ENCODE results near the gene PRAMEF1. TPM values are rescaled to one million over a fixed set of nuclear protein-coding genes. Genes with fewer than 3 reads are reported as not detected.
"Not testable (repeated sequence)": the region's sequence is repeated elsewhere in the genome, so short reads cannot be mapped to it uniquely, and the experiment has no call there.

Gene PRAMEF1
- total RNA-seq, 1 donor from 2014 or later: not detected

DNA sequence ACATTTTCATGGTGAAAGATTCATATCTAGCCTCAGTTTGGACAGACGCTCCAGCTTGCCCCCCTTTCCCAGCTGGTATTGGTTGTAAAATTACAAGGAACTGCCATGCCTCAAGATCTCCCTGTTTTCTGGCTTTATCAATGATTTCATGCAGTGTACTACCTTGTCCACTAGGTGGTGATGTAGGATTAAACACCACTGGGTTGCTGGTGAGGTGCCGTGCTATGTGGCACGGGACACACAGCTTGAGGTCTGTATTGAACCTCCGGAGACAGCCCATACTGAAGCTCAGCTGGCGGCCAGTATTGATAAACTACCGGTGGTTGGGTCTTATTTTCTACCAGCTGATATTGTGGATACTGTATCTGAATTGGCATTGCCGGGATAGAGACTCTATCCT is 7.4 kb upstream of the PRAMEF1 start:
- H3K4me3 Mint-ChIP-seq; H3K27ac Mint-ChIP-seq; DNase-seq (ENCODE audit: low spot score); intact Hi-C loops (cut with micrococcal nuclease); H3K36me3 Mint-ChIP-seq (ENCODE audit: low read depth); H3K4me1 Mint-ChIP-seq (ENCODE audit: low read depth); H3K27me3 Mint-ChIP-seq (ENCODE audit: insufficient read depth): not testable (repeated sequence)
- H3K9me3 Mint-ChIP-seq: peaks cover 27% of the 10 kb centered on the region

DNA sequence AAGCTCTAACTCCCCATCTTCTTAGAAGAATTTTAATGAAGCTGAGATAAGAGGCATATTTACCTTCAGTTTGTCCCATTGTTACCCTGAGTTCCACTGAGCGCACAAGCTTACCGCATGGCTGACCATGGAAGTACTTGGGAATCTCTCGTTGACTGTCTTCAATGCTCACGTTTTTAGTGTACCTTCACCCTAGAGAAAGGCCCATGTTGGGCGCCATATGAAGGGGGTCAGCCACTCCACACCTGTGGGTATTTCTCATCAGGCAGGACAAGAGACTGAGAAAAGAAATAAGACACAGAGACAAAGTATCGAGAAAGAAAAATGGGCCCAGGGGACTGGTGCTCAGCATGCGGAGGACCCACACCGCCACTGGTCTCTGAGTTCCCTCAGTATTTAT is 6.5 kb upstream of the PRAMEF1 start:
- H3K4me1 Mint-ChIP-seq (ENCODE audit: low read depth); DNase-seq (ENCODE audit: low spot score): not testable (repeated sequence)

DNA sequence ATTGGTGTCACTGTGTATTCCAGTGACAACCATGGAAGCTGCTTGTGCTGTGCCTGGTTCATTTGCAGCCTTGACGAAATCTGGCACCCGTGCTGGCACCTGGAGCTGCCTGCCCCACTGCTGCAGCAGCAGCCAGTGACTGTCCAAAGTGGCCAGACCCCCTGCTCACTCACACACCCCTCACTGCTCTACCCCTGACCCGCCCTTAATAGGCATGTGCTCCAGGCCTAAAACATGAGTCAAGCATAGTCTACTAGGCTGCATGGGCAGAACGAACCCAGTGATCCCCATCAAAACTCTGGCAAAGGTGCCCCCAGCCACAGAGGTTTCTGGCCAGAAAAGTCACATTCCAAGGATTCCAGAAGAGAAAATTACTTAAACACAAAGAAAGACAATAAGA is 7.7 kb downstream of the PRAMEF1 start:
- H3K36me3 Mint-ChIP-seq (ENCODE audit: low read depth): no peaks in the 10 kb centered on the region
- no peak for DNase-seq (ENCODE audit: low spot score)
- intact Hi-C loops (cut with micrococcal nuclease): no loop called here
- no peak overlapping the region for H3K27ac Mint-ChIP-seq
- H3K9me3 Mint-ChIP-seq: no peaks in the 10 kb centered on the region
- H3K4me3 Mint-ChIP-seq: no peak overlapping the region
- H3K4me1 Mint-ChIP-seq (ENCODE audit: low read depth): no peaks in the 10 kb centered on the region
- peaks cover 3% of the 10 kb centered on the region for H3K27me3 Mint-ChIP-seq (ENCODE audit: insufficient read depth)

More for the DNA sequence above, 6.5 kb upstream of the PRAMEF1 start:
- H3K4me3 Mint-ChIP-seq; intact Hi-C loops (cut with micrococcal nuclease); H3K27me3 Mint-ChIP-seq (ENCODE audit: insufficient read depth); H3K36me3 Mint-ChIP-seq (ENCODE audit: low read depth); H3K27ac Mint-ChIP-seq: not testable (repeated sequence)
- H3K9me3 Mint-ChIP-seq: peaks cover 27% of the 10 kb centered on the region

DNA sequence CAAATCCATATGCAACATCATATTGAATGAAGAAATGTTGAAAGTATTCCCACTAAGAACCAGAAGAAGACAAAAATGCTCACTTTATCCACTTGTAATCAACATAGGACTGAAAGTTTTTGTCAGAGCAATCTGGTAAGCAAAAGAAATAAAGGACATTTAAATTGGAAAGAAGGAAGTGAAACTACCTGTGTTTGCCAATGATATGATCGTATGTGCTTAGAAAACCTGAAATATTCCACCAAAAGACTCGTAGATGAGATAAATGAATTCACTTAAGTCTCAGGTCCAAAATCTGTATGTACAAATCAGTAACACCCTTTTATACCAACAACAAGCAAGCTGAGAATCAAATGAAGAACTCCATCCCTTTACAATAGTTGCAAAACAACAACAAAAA is 8.5 kb downstream of the PRAMEF1 start:
- intact Hi-C loops (cut with micrococcal nuclease): no loop called here
- H3K4me1 Mint-ChIP-seq (ENCODE audit: low read depth): no peaks in the 10 kb centered on the region
- H3K9me3 Mint-ChIP-seq: peaks cover 4% of the 10 kb centered on the region

DNA sequence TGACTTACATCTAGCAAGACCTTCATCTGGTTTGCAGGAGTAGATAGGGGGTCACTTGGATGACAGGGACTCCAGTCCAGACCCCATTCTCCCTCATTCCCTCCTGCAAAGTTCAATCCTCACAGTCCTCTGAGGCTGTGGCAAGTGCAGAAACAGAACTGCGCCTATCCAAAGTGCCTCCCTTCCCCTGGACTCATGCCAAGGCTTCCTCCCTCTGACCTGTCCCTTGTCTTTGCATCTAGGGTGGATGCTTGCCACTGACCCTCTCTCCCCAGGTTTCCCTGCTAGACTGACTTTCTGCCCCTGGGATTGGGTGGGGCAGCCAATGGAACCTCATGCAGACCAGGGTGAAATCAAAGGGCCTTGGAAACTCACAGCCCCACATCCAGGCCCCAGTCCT is 18.7 kb downstream of the PRAMEF1 start:
- Mint-ChIP-seq H3K4me3 (no peak overlapping the region), H3K27me3 (ENCODE audit: insufficient read depth) (peaks cover 1% of the 10 kb centered on the region), H3K4me1 (ENCODE audit: low read depth) (no peaks in the 10 kb centered on the region), H3K27ac (no peak overlapping the region), H3K9me3 (peaks cover 3% of the 10 kb centered on the region), H3K36me3 (ENCODE audit: low read depth) (no peaks in the 10 kb centered on the region)
- DNase-seq (ENCODE audit: low spot score): no peak
- intact Hi-C loops (cut with micrococcal nuclease): no loop called here

More for the DNA sequence above, 8.5 kb downstream of the PRAMEF1 start:
- DNase-seq (ENCODE audit: low spot score): no peak
- peaks cover 5% of the 10 kb centered on the region for H3K27me3 Mint-ChIP-seq (ENCODE audit: insufficient read depth)
- H3K27ac Mint-ChIP-seq: no peak overlapping the region
- H3K36me3 Mint-ChIP-seq (ENCODE audit: low read depth): no peaks in the 10 kb centered on the region
- H3K4me3 Mint-ChIP-seq: no peak overlapping the region

DNA sequence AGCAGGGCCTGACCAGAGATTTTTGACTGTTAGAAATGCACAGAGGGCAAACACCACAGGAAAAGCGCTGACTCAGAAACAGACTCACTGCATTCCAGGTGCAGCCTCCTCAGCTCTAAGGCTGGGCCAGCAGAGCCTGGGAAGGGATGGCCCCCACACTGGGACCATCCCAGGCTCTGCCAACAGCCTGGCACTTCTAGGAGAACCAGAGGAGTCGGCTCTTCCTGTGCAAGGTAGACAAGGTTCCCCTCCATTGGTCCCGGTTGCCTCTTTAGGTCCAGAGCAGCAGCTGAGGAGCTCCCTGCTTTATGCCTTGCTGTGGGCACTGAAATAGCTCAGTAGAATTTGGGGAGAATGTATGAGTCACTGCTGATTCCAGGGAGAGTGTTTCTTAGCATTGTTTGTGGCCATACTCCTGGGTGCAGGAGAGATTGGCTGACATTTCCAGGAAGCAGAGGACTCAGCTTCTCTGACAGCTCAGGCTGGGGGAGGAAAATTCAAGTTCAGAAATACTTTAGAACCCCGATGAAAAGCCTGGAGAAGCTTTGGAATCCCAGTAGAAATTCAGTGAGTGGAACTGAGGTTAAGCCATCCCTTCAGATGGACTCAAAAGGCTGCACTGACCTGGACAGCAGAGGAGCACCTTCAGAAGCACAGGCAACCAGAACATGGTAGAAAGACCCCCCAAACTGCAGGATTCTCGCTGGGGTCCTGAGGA is 19.7 kb downstream of the PRAMEF1 start:
- intact Hi-C loops (cut with micrococcal nuclease): no loop called here
- Mint-ChIP-seq H3K36me3 (ENCODE audit: low read depth) (no peaks in the 10 kb centered on the region), H3K4me1 (ENCODE audit: low read depth) (no peaks in the 10 kb centered on the region)

DNA sequence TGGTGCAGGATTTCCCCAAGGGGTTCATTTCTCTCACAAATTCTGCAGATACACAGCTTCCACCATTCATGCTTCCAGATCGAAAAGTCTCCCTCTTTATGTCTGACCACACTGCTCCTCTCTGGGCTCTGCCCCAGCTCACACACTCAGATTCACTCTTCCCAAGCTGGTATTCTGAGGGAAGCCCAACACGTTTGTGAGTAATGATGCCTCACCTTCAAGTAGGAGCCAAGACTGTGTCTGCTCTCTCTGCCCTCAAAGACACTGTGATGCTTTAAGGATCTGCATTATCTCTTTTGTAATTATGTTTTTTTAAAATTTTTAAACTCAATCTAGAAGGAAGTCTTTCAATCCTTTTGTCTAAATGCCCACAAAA is 20.2 kb downstream of the PRAMEF1 start:
- Mint-ChIP-seq H3K9me3 (no peaks in the 10 kb centered on the region), H3K4me3 (no peak overlapping the region), H3K4me1 (ENCODE audit: low read depth) (no peaks in the 10 kb centered on the region), H3K27ac (no peak overlapping the region), H3K27me3 (ENCODE audit: insufficient read depth) (peaks cover 4% of the 10 kb centered on the region), H3K36me3 (ENCODE audit: low read depth) (no peaks in the 10 kb centered on the region)
- intact Hi-C loops (cut with micrococcal nuclease): no loop called here
- no peak for DNase-seq (ENCODE audit: low spot score)

More for the DNA sequence above, 19.7 kb downstream of the PRAMEF1 start:
- Mint-ChIP-seq H3K9me3 (no peaks in the 10 kb centered on the region), H3K4me3 (no peak overlapping the region), H3K27me3 (ENCODE audit: insufficient read depth) (peaks cover 4% of the 10 kb centered on the region), H3K27ac (no peak overlapping the region)
- DNase-seq (ENCODE audit: low spot score): no peak

DNA sequence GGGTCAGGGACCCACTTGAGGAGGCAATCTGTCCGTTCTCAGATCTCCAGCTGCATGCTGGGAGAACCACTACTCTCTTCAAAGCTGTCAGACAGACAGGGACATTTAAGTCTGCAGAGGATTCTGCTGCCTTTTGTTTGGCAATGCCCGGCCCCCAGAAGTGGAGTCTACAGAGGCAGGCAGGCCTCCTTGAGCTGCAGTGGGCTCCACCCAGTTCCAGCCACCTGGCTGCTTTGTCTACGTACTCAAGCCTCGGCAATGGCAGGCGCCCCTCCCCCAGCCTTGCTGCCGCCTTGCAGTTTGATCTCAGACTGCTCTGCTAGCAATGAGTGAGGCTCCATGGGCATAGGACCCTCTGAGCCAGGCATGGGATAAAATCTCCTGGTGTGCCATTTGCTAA is 27.9 kb downstream of the PRAMEF1 start:
- H3K9me3 Mint-ChIP-seq; H3K4me1 Mint-ChIP-seq (ENCODE audit: low read depth); intact Hi-C loops (cut with micrococcal nuclease); DNase-seq (ENCODE audit: low spot score); H3K27me3 Mint-ChIP-seq (ENCODE audit: insufficient read depth); H3K27ac Mint-ChIP-seq; H3K36me3 Mint-ChIP-seq (ENCODE audit: low read depth); H3K4me3 Mint-ChIP-seq: not testable (repeated sequence)

DNA sequence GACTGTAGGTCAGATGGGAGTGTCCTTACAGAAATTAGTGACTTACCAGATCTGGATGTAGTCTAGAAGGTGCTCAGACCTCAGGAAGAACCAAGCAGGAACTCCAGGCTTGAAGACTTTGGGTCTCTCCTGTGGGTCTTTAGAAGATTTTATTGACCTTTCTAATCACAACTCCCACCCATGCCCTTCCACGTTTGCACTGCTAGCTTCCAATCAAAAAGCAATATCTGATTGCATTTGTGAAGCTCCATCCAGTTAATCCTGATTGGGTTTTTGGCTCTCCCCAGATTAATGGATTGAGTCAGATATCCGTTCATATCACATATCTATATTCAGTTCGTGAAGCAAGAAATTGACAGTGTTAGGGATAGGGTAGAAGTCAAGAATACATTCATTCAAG is 40.1 kb downstream of the PRAMEF1 start, which contains the start of gene PRAMEF11:
Gene PRAMEF11, minus strand, starts transcription at position 101 of the 400 bp plus-strand sequence. CDS start 2,621 bp downstream, outside the sequence.
- H3K4me1 Mint-ChIP-seq (ENCODE audit: low read depth); intact Hi-C loops (cut with micrococcal nuclease); H3K27ac Mint-ChIP-seq; H3K4me3 Mint-ChIP-seq; H3K9me3 Mint-ChIP-seq; H3K36me3 Mint-ChIP-seq (ENCODE audit: low read depth); H3K27me3 Mint-ChIP-seq (ENCODE audit: insufficient read depth); DNase-seq (ENCODE audit: low spot score): not testable (repeated sequence)

DNA sequence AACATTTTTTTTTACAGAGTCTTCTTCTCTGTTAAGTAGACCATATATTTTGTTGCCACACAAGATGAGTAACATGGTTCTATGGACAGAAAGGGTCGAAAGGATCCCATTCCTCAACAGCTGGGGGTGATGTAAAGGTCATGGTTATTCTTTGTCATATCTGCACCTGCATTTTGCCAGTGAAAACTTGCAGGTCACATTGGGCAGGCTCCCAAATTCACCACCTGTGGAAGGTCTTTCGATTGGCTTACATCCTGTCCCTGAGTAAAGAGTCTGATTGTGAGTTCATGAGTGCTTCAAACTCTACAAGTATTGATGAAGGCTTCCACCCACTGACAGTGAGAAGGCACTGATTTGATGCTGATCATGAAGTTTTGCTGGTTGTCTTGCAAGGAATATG is 42.1 kb downstream of the PRAMEF1 start:
- H3K27me3 Mint-ChIP-seq (ENCODE audit: insufficient read depth); H3K36me3 Mint-ChIP-seq (ENCODE audit: low read depth); DNase-seq (ENCODE audit: low spot score); H3K4me1 Mint-ChIP-seq (ENCODE audit: low read depth); H3K27ac Mint-ChIP-seq; intact Hi-C loops (cut with micrococcal nuclease); H3K9me3 Mint-ChIP-seq; H3K4me3 Mint-ChIP-seq: not testable (repeated sequence)

Other genes with a start within 250 kb of the PRAMEF1 start
- 109 and 111 TPM in 2 replicates for gene DHRS3, start 173.2 kb upstream of the PRAMEF1 start, total RNA-seq
- not detected in 2 replicates for gene AADACL4, start 147.3 kb upstream of the PRAMEF1 start, total RNA-seq
- gene AADACL3, start 75.3 kb upstream of the PRAMEF1 start, total RNA-seq: not detected in 2 replicates
- not detected in 2 replicates for gene CFAP107, start 45.2 kb upstream of the PRAMEF1 start, total RNA-seq
- gene PRAMEF12, start 17.7 kb upstream of the PRAMEF1 start, total RNA-seq: not detected in 2 replicates
- not detected in 2 replicates for gene PRAMEF11, start 40.0 kb downstream of the PRAMEF1 start, total RNA-seq
- gene HNRNPCL1, start 57.3 kb downstream of the PRAMEF1 start, total RNA-seq: not detected in 2 replicates
- not detected in 2 replicates for gene PRAMEF2, start 65.7 kb downstream of the PRAMEF1 start, total RNA-seq
- not detected in 2 replicates for gene PRAMEF4, start 94.8 kb downstream of the PRAMEF1 start, total RNA-seq
- gene PRAMEF10, start 106.9 kb downstream of the PRAMEF1 start, total RNA-seq: not detected in 2 replicates
- not detected in 2 replicates for gene PRAMEF7, start 125.2 kb downstream of the PRAMEF1 start, total RNA-seq
- not detected in 2 replicates for gene PRAMEF6, start 156.2 kb downstream of the PRAMEF1 start, total RNA-seq